GM18909 (cell line): ENCODE measurements around the gene LRCH3.

Experiments used
- ATAC-seq: cut with Tn5 transposase; IDR thresholded peaks from one replicate; pipeline ENCODE4 v1.9.1; 2021; ENCODE audit warnings: mild to moderate bottlenecking; ENCODE audit not compliant: unreplicated experiment, poor library complexity

Gene LRCH3

GRCh38 chr3:197791113-197791891 lies at the start of gene LRCH3:
Gene LRCH3 (plus strand): TSS chr3:197791254. CDS start chr3:197791279, 25 bp downstream.
- peak; percentile 85 for ATAC-seq

- no peak for ATAC-seq
Observed at GRCh38 chr3:197742787-197743186, 48.3 kb upstream of the LRCH3 start.

GRCh38 chr3:197746209-197746608 lies 44.8 kb upstream of the LRCH3 start:
- no peak for ATAC-seq

GRCh38 chr3:197746801-197747237 lies 44.2 kb upstream of the LRCH3 start:
- ATAC-seq, result no peak

- ATAC-seq, result no peak
Observed at GRCh38 chr3:197748597-197749314, 42.3 kb upstream of the LRCH3 start.

GRCh38 chr3:197749315-197749600 lies 41.8 kb upstream of the LRCH3 start:
- ATAC-seq, result peak; percentile 30

GRCh38 chr3:197749601-197750395 lies 41.3 kb upstream of the LRCH3 start, which contains the start of gene FYTTD1:
Gene FYTTD1 (plus strand): TSS chr3:197749883. CDS start chr3:197749972, 89 bp downstream.
- peak; percentile 80 for ATAC-seq

- peak; percentile 57 for ATAC-seq
Observed at GRCh38 chr3:197750396-197750831, 40.6 kb upstream of the LRCH3 start.

GRCh38 chr3:197750858-197751737 lies 40.0 kb upstream of the LRCH3 start:
- ATAC-seq, result no peak

GRCh38 chr3:197752107-197752506 lies 38.9 kb upstream of the LRCH3 start:
- no peak for ATAC-seq

GRCh38 chr3:197753263-197753662 lies 37.8 kb upstream of the LRCH3 start:
- ATAC-seq, result no peak

- no peak for ATAC-seq
Observed at GRCh38 chr3:197756704-197757103, 34.4 kb upstream of the LRCH3 start.

- no peak for ATAC-seq
Observed at GRCh38 chr3:197758512-197758911, 32.5 kb upstream of the LRCH3 start.

- no peak for ATAC-seq
Observed at GRCh38 chr3:197761784-197762183, 29.3 kb upstream of the LRCH3 start.

- ATAC-seq, result no peak
Observed at GRCh38 chr3:197775317-197775716, 15.7 kb upstream of the LRCH3 start.

- peak; percentile 48 for ATAC-seq
Observed at GRCh38 chr3:197782230-197782629, 8.8 kb upstream of the LRCH3 start.

GRCh38 chr3:197784019-197784585 lies 7.0 kb upstream of the LRCH3 start:
- ATAC-seq, result no peak

- no peak for ATAC-seq
Observed at GRCh38 chr3:197787412-197787811, 3.6 kb upstream of the LRCH3 start.

GRCh38 chr3:197789309-197789708 lies 1.7 kb upstream of the LRCH3 start:
- ATAC-seq, result no peak

- no peak for ATAC-seq
Observed at GRCh38 chr3:197790033-197790432, 1.0 kb upstream of the LRCH3 start.
